Astrocyte (in vitro differentiated cells and primary cell): ENCODE results near the gene MCF2L. TPM values are rescaled to one million over a fixed set of nuclear protein-coding genes. Genes with fewer than 3 reads are reported as not detected.

Source experiments
- DNase-seq: peaks from one replicate; pipeline ENCODE4 v3.0.0-alpha.2; 2010; ENCODE audit warnings: low read depth
- FAIRE-seq: peaks from 2 replicates; lab custom pipeline; 2011; peaks lifted over from hg19 to GRCh38; lab: Jason Lieb, UNC
- H2AFZ ChIP-seq: 2 replicates; pipeline ENCODE4 v1.6.0; 2012; ENCODE audit warnings: low read depth, low read length, inconsistent platforms
- H3K27ac ChIP-seq: 2 replicates; pipeline ENCODE4 v1.5.1; 2011; ENCODE audit warnings: low read depth, low read length, inconsistent platforms
- H3K27me3 ChIP-seq: 2 replicates; pipeline ENCODE4 v1.6.0; 2011; ENCODE audit warnings: low read length, inconsistent platforms; ENCODE audit not compliant: insufficient read depth
- H3K36me3 ChIP-seq: 2 replicates; pipeline ENCODE4 v1.5.1; 2011; ENCODE audit warnings: low read length, inconsistent platforms; ENCODE audit not compliant: insufficient read depth
- H3K4me1 ChIP-seq: 2 replicates; pipeline ENCODE4 v1.5.1; 2011; ENCODE audit warnings: low read length, inconsistent platforms; ENCODE audit not compliant: insufficient read depth
- H3K4me2 ChIP-seq: 2 replicates; pipeline ENCODE4 v1.6.0; 2012; ENCODE audit warnings: low read length, inconsistent platforms
- H3K4me3 ChIP-seq: 2 replicates; pipeline ENCODE4 v1.5.1; 2011; ENCODE audit warnings: low read depth, mild to moderate bottlenecking, low read length, inconsistent platforms; ENCODE audit not compliant: insufficient read depth
- H3K79me2 ChIP-seq: 2 replicates; pipeline ENCODE4 v1.6.0; 2012; ENCODE audit warnings: mild to moderate bottlenecking, low read length, inconsistent platforms; ENCODE audit not compliant: insufficient read depth
- H3K9ac ChIP-seq: 2 replicates; pipeline ENCODE4 v1.6.0; 2012; ENCODE audit warnings: mild to moderate bottlenecking, low read length, inconsistent platforms
- H3K9me3 ChIP-seq: 2 replicates; pipeline ENCODE4 v1.5.1; 2012; ENCODE audit warnings: low read depth, mild to moderate bottlenecking, low read length, inconsistent platforms; ENCODE audit not compliant: insufficient read depth
- H4K20me1 ChIP-seq: 2 replicates; pipeline ENCODE4 v1.6.0; 2012; ENCODE audit warnings: low read length, inconsistent platforms; ENCODE audit not compliant: insufficient read depth
- H3K27ac Mint-ChIP-seq: one replicate; pipeline ENCODE4 v1.8.0; 2021; ENCODE audit warnings: mild to moderate bottlenecking, mixed read lengths; ENCODE audit not compliant: unreplicated experiment
- H3K27me3 Mint-ChIP-seq: one replicate; pipeline ENCODE4 v1.8.0; 2021; ENCODE audit warnings: low read depth, mixed read lengths; ENCODE audit not compliant: unreplicated experiment
- H3K36me3 Mint-ChIP-seq: one replicate; pipeline ENCODE4 v1.8.0; 2021; ENCODE audit warnings: low read depth, mixed read lengths; ENCODE audit not compliant: unreplicated experiment
- H3K4me1 Mint-ChIP-seq: one replicate; pipeline ENCODE4 v1.8.0; 2021; ENCODE audit warnings: low read depth, mixed read lengths; ENCODE audit not compliant: unreplicated experiment
- H3K4me3 Mint-ChIP-seq: one replicate; pipeline ENCODE4 v1.8.0; 2021; ENCODE audit warnings: mild to moderate bottlenecking, moderate library complexity, mixed read lengths; ENCODE audit not compliant: unreplicated experiment
- H3K9me3 Mint-ChIP-seq: one replicate; pipeline ENCODE4 v1.8.0; 2021; ENCODE audit warnings: mild to moderate bottlenecking, mixed read lengths; ENCODE audit not compliant: unreplicated experiment
- CTCF ChIP-seq: IDR thresholded peaks from 2 replicates; pipeline ENCODE4 v1.5.1; 2011; ENCODE audit warnings: low read depth, mild to moderate bottlenecking, inconsistent platforms, low read length, moderate library complexity; ENCODE audit not compliant: insufficient read depth
- EZH2 ChIP-seq: IDR thresholded peaks from 2 replicates; pipeline ENCODE4 v1.6.1; 2012; ENCODE audit warnings: mild to moderate bottlenecking, low read length, inconsistent platforms; ENCODE audit not compliant: insufficient read depth
- total RNA-seq: library from RNA; stranded (reverse); gene quantifications from 2 replicates; pipeline ENCODE4 v1.2.1, GENCODE V29; 2021

The MCF2L gene
- total RNA-seq, 1 donor from 2014 or later = 3.4 TPM

GRCh38 chr13:113051641-113052040, 82.6 kb downstream of the MCF2L start:
- Histone ChIP-seq H3K9ac (no peak overlapping the region), H3K27me3 (peaks cover 48% of the 10 kb centered on the region), H2AFZ (no peak overlapping the region), H3K4me2 (no peak overlapping the region), H3K4me1 (no peaks in the 10 kb centered on the region), H3K36me3 (no peaks in the 10 kb centered on the region), H3K9me3 (peaks cover 4% of the 10 kb centered on the region), H3K4me3 (no peak overlapping the region), H3K27ac (no peak overlapping the region), H4K20me1 (no peaks in the 10 kb centered on the region), H3K79me2 (no peaks in the 10 kb centered on the region)
- DNase-seq (no peak), FAIRE-seq (no peak)
- no peaks in the 10 kb centered on the region for H3K4me1 Mint-ChIP-seq
- H3K9me3 Mint-ChIP-seq = peaks cover 4% of the 10 kb centered on the region
- H3K4me3 Mint-ChIP-seq = no peak overlapping the region
- no peak for TF ChIP-seq EZH2
- TF ChIP-seq CTCF = no peak
- H3K27ac Mint-ChIP-seq = no peak overlapping the region
- peaks cover 43% of the 10 kb centered on the region for H3K27me3 Mint-ChIP-seq
- peaks cover under 1% of the 10 kb centered on the region for H3K36me3 Mint-ChIP-seq

GRCh38 chr13:113052206-113052605, 83.2 kb downstream of the MCF2L start:
- no peaks in the 10 kb centered on the region for H3K36me3 Mint-ChIP-seq
- Histone ChIP-seq H3K4me2 (no peak overlapping the region), H3K4me3 (no peak overlapping the region), H3K36me3 (no peaks in the 10 kb centered on the region), H3K27ac (no peak overlapping the region), H3K9ac (no peak overlapping the region), H3K9me3 (peaks cover 4% of the 10 kb centered on the region), H3K27me3 (peaks cover 48% of the 10 kb centered on the region), H3K79me2 (no peaks in the 10 kb centered on the region), H3K4me1 (no peaks in the 10 kb centered on the region), H4K20me1 (no peaks in the 10 kb centered on the region), H2AFZ (no peak overlapping the region)
- DNase-seq (no peak), FAIRE-seq (no peak)
- H3K4me1 Mint-ChIP-seq = no peaks in the 10 kb centered on the region
- H3K4me3 Mint-ChIP-seq = no peak overlapping the region
- no peak overlapping the region for H3K27ac Mint-ChIP-seq
- peaks cover 4% of the 10 kb centered on the region for H3K9me3 Mint-ChIP-seq
- peaks cover 40% of the 10 kb centered on the region for H3K27me3 Mint-ChIP-seq
- TF ChIP-seq CTCF (no peak), EZH2 (no peak)

GRCh38 chr13:113052971-113053370, 84.0 kb downstream of the MCF2L start:
- Mint-ChIP-seq H3K27ac (no peak overlapping the region), H3K27me3 (peaks cover 37% of the 10 kb centered on the region), H3K9me3 (peaks cover 4% of the 10 kb centered on the region), H3K4me1 (no peaks in the 10 kb centered on the region), H3K36me3 (no peaks in the 10 kb centered on the region), H3K4me3 (no peak overlapping the region)
- Histone ChIP-seq H3K9ac (no peak overlapping the region), H3K36me3 (no peaks in the 10 kb centered on the region), H3K4me2 (no peak overlapping the region), H3K9me3 (peaks cover 4% of the 10 kb centered on the region), H3K27me3 (peaks cover 48% of the 10 kb centered on the region), H4K20me1 (no peaks in the 10 kb centered on the region), H3K27ac (no peak overlapping the region), H3K79me2 (no peaks in the 10 kb centered on the region), H3K4me1 (no peaks in the 10 kb centered on the region), H2AFZ (no peak overlapping the region), H3K4me3 (no peak overlapping the region)
- no peak for TF ChIP-seq CTCF
- TF ChIP-seq EZH2 = no peak
- FAIRE-seq = no peak
- no peak for DNase-seq
